Body of pancreas (tissue), 4 donors: ENCODE data around the gene ATP8B4.

Source experiments
- CTCF ChIP-seq, 7 experiments: fragments of 450-650 bp in 4 of 7; fragments of 200-600 bp in 3 of 7; sonication (generic) in 3 of 7; IDR thresholded peaks; one replicate each; pipeline ENCODE4 v1.5.1; 2016 to 2019; ENCODE audit warnings: antibody characterized with exemption in 7 of 7
- POLR2A ChIP-seq, 3 donors: fragments of 450-650 bp; IDR thresholded peaks; one replicate each; pipeline ENCODE4 v1.6.1; 2016; ENCODE audit warnings: antibody characterized with exemption in 3 of 3, mild to moderate bottlenecking in 2 of 3

- no peak for TF ChIP-seq CTCF (IDR thresholded peaks at IDR 0.05)
- no peak for TF ChIP-seq POLR2A (IDR thresholded peaks at IDR 0.05)
These were observed 255.4 kb downstream of the ATP8B4 start for GRCh38 chr15:49863431-49864224.
